HEK293T (cell line): Measurements from ENCODE around the gene MGAT5B.

Experiments used
- BHLHE40 ChIP-seq: fragments of 450-650 bp; IDR thresholded peaks from 2 replicates; pipeline ENCODE4 v1.6.1; 2016; ENCODE audit warnings: mild to moderate bottlenecking, moderate library complexity, borderline replicate concordance
- ELF4 ChIP-seq: fragments of 450-650 bp; IDR thresholded peaks from 2 replicates; pipeline ENCODE4 v1.6.1; 2017; ENCODE audit warnings: antibody characterized with exemption
- FOXA1 ChIP-seq: fragments of 450-650 bp; IDR thresholded peaks from 2 replicates; pipeline ENCODE4 v1.6.1; 2016; ENCODE audit warnings: mild to moderate bottlenecking
- FOXK2 ChIP-seq: fragments of 450-650 bp; IDR thresholded peaks from 2 replicates; pipeline ENCODE4 v1.6.1; 2016; ENCODE audit warnings: mild to moderate bottlenecking
- FOXM1 ChIP-seq: fragments of 450-650 bp; IDR thresholded peaks from 2 replicates; pipeline ENCODE4 v1.6.1; 2017; ENCODE audit warnings: mild to moderate bottlenecking, borderline replicate concordance
- LEF1 ChIP-seq: fragments of 450-650 bp; IDR thresholded peaks from 2 replicates; pipeline ENCODE4 v1.6.1; 2017; ENCODE audit warnings: mild to moderate bottlenecking, borderline replicate concordance
- PKNOX1 ChIP-seq: fragments of 450-650 bp; IDR thresholded peaks from 2 replicates; pipeline ENCODE4 v1.6.1; 2016
- SP1 ChIP-seq: fragments of 450-650 bp; IDR thresholded peaks from 2 replicates; pipeline ENCODE4 v1.6.1; 2017
- SUZ12 ChIP-seq: fragments of 450-650 bp; IDR thresholded peaks from 2 replicates; pipeline ENCODE4 v1.6.1; 2016; ENCODE audit warnings: mild to moderate bottlenecking
- ZNF384 ChIP-seq: fragments of 450-650 bp; IDR thresholded peaks from 2 replicates; pipeline ENCODE4 v1.6.1; 2016

- TF ChIP-seq PKNOX1 (no peak), ELF4 (no peak), FOXM1 (no peak), FOXA1 (no peak), LEF1 (0 out of 2 replicates have a peak, but pooled peaks have one; percentile 32), BHLHE40 (no peak), SP1 (no peak), ZNF384 (no peak), FOXK2 (no peak), SUZ12 (no peak)
Measured at GRCh38 chr17:76868176-76868668, at the start of gene MGAT5B.
